ENCODE measurements around the gene SPARC. TPM values are rescaled to one million over a fixed set of nuclear protein-coding genes. Genes with fewer than 3 reads are reported as not detected.

Gene SPARC
- polyA plus RNA-seq, 1 of the 3 experiments (the other 2 are of a cell fraction) = 1,115 TPM

- Histone ChIP-seq H2AFZ (ENCODE audit: low read depth) (no peak overlapping the region), H3K9ac (no peak overlapping the region), H3K4me2 (no peak overlapping the region), H3K36me3 (replicated peaks in 1 of 2; ENCODE audit: control insufficient read depth in 1 of 2, insufficient read depth in 2 of 2, low read length in 1 of 2) (no peaks in the 10 kb centered on the region), H3K79me2 (ENCODE audit: insufficient read depth) (no peaks in the 10 kb centered on the region), H3K27me3 (ENCODE audit: insufficient read depth) (peaks cover 29% of the 10 kb centered on the region; the same call in 1 of the 2 replicates), H4K20me1 (ENCODE audit: insufficient read depth) (no peaks in the 10 kb centered on the region), H3K4me3 (ENCODE audit: low read depth in 2 of 2, low read length in 1 of 2) (no peak overlapping the region), H3K27ac (ENCODE audit: low read depth in 2 of 2, low read length in 1 of 2) (no peak overlapping the region), H3K9me2 (no peaks in the 10 kb centered on the region), H3K9me3 (no peaks in the 10 kb centered on the region), H3F3A (replicated peaks; ENCODE audit: insufficient read depth) (no peaks in the 10 kb centered on the region), H3K4me1 (ENCODE audit: control insufficient read depth in 1 of 2, insufficient read depth in 2 of 2, low read depth in 1 of 2, low read length in 1 of 2) (no peaks in the 10 kb centered on the region)
- CTCF ChIA-PET = interaction anchor here (1.1 to 2.5 kb wide), 3 partner anchors 14 to 114 kb away, joined by 3 to 12 read pairs (median 8); no protein-coding TSS in a partner anchor
- WGBS (ENCODE audit: low lambda C conversion rate) = 57% methylated on average over 3 of the region's 5 CpGs
- POLR2A ChIA-PET = no interaction called here
- TF ChIP-seq FOXM1 (IDR thresholded peaks at IDR 0.05; ENCODE audit: low read depth) = no peak
- no peak for DNase-seq
These were observed 49.0 kb downstream of the SPARC start for GRCh38 chr5:151637676-151638075.

DNA sequence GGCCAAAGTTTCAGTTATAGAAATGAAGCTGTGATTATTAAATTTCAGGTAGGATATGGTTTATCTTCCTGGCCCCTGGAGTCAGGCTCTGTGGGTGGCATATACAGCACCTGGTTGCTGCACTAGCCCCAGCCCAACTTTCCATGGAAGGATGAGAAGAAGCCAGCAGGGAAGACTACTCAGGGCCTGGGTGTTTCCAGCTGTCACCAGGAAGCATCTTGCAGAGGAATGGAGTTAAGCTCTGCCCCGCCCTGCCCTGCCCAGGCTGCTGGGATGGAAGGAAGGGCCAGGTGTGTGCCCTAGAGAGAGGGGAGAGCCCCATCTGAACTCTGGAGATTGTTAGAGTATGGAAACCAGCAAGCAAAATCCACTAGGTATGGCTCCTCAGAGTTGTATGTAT lies 52.8 kb downstream of the SPARC start:
- peaks cover 25% of the 10 kb centered on the region; the same call in 1 of the 2 replicates for H3K27me3 ChIP-seq (ENCODE audit: insufficient read depth)
- H3F3A ChIP-seq (replicated peaks; ENCODE audit: insufficient read depth) = no peaks in the 10 kb centered on the region
- no peaks in the 10 kb centered on the region for H4K20me1 ChIP-seq (ENCODE audit: insufficient read depth)
- no peaks in the 10 kb centered on the region for H3K4me1 ChIP-seq (ENCODE audit: control insufficient read depth in 1 of 2, insufficient read depth in 2 of 2, low read depth in 1 of 2, low read length in 1 of 2)
- TF ChIP-seq RXRA (IDR thresholded peaks at IDR 0.05; ENCODE audit: borderline replicate concordance, low read depth) = no peak
- no peak for TF ChIP-seq MEF2A (IDR thresholded peaks at IDR 0.05; ENCODE audit: borderline replicate concordance, low read depth)
- TF ChIP-seq NFIC (IDR thresholded peaks at IDR 0.05; ENCODE audit: borderline replicate concordance) = no peak
- TF ChIP-seq, protein P1, sequence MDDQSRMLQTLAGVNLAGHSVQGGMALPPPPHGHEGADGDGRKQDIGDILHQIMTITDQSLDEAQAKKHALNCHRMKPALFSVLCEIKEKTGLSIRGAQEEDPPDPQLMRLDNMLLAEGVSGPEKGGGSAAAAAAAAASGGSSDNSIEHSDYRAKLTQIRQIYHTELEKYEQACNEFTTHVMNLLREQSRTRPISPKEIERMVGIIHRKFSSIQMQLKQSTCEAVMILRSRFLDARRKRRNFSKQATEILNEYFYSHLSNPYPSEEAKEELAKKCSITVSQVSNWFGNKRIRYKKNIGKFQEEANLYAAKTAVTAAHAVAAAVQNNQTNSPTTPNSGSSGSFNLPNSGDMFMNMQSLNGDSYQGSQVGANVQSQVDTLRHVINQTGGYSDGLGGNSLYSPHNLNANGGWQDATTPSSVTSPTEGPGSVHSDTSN (IDR thresholded peaks at IDR 0.05) = no peak
- TF ChIP-seq GABPA (IDR thresholded peaks at IDR 0.05; ENCODE audit: low read depth) = no peak
- TF ChIP-seq NRF1 (IDR thresholded peaks at IDR 0.05; ENCODE audit: low read depth, low read length) = no peak
- TF ChIP-seq USF1 (IDR thresholded peaks at IDR 0.05; ENCODE audit: borderline replicate concordance, low read depth) = no peak
- no peak for TF ChIP-seq SIN3A (IDR thresholded peaks at IDR 0.05; ENCODE audit: borderline replicate concordance, low read depth, low read length)
- no peak for TF ChIP-seq POLR2AphosphoS5 (IDR thresholded peaks at IDR 0.05; ENCODE audit: low read depth, low read length)
- no peak for TF ChIP-seq SMC3 (IDR thresholded peaks at IDR 0.05; ENCODE audit: low read depth, low read length)
- no peak for TF ChIP-seq MXI1 (IDR thresholded peaks at IDR 0.05; ENCODE audit: low read depth, low read length)
- TF ChIP-seq GATA2 (CRISPR knock-in tag; IDR thresholded peaks at IDR 0.05) = no peak
- no peak for TF ChIP-seq TCF12 (IDR thresholded peaks at IDR 0.05)
- no peak for TF ChIP-seq TEAD4 (IDR thresholded peaks at IDR 0.05; ENCODE audit: borderline replicate concordance, insufficient read depth)
- no peak for TF ChIP-seq TAF1 (IDR thresholded peaks at IDR 0.05; ENCODE audit: borderline replicate concordance, low read depth, low read length)
- TF ChIP-seq REST (IDR thresholded peaks at IDR 0.05; ENCODE audit: low read depth, low read length) = no peak
- no peak for TF ChIP-seq RFX5 (IDR thresholded peaks at IDR 0.05; ENCODE audit: low read length)
- no peak overlapping the region for H3K4me3 ChIP-seq (ENCODE audit: low read depth in 2 of 2, low read length in 1 of 2)
- H3K79me2 ChIP-seq (ENCODE audit: insufficient read depth) = no peaks in the 10 kb centered on the region
- H3K9ac ChIP-seq = no peak overlapping the region
- ChIA-PET POLR2A (no interaction called here), CTCF (interaction anchor here (0.6 to 3.1 kb wide), 4 partner anchors 12 to 92 kb away, joined by 3 to 12 read pairs (median 4); no protein-coding TSS in a partner anchor)
- 27% methylated on average over 1 of the region's 1 CpG for WGBS (ENCODE audit: low lambda C conversion rate)
- no peaks in the 10 kb centered on the region for H3K36me3 ChIP-seq (replicated peaks in 1 of 2; ENCODE audit: control insufficient read depth in 1 of 2, insufficient read depth in 2 of 2, low read length in 1 of 2)
- H2AFZ ChIP-seq (ENCODE audit: low read depth) = no peak overlapping the region
- no peaks in the 10 kb centered on the region for H3K9me2 ChIP-seq
- H3K27ac ChIP-seq (ENCODE audit: low read depth in 2 of 2, low read length in 1 of 2) = no peak overlapping the region
- H3K9me3 ChIP-seq = no peaks in the 10 kb centered on the region
- no peak for DNase-seq
- no peak overlapping the region for H3K4me2 ChIP-seq
